Activated T-cell treated with anti-CD3 and anti-CD28 coated beads for 4 hours (primary cell): ENCODE data around the gene LLGL2.

ENCODE experiments used
- DNase-seq: peaks from one replicate; pipeline ENCODE4 v3.0.0-alpha.2; 2020

Gene LLGL2

GRCh38 chr17:75525806-75526554 is 483 bp downstream of the LLGL2 start:
- DNase-seq = no peak

- DNase-seq = no peak
These were observed 1.2 kb downstream of the LLGL2 start for GRCh38 chr17:75526555-75527270.

DNA sequence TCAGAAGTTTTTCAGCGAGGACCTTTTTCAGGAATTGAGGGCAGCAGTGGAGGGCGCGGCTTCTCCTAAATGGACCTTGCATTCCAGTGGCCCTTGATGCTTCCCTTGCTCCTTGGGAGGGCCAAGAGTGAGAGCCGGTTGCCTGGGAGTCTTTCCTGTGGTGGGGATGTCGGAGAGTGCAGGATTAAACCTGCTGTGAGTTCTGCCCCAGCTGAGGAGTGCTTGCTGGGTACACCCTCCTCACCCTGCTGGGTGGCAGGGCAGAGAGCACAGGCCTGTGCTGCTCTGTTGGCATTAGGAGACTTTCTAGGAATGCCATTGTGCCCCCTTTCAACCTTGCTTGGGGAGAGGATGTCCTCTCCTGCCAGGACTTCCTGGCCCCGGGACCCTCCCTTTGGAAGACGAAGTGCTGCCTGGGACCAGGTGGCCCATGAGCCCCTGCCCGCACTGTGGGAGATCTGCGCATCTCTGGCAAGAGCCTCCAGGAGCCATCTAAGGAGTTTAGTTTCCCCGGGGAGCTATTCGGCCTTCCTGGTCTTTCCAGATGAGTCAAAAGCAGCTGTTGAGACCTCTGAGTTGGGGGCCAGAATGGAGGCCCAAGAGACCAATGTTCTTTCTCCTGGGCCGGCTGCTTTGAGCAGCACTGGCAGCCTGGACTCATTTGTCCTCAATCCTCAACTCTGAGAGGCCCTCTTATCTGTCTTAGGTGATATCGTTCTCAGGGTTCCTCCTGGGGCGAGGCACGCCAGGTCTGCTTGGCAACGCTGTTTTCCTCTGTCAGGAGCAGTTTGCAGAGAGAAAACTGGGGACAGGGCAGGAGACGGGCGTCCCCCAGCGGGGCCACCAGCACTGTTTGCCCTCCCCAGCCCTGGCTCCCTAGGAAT is 5.6 kb downstream of the LLGL2 start:
- no peak for DNase-seq

- no peak for DNase-seq
These were observed 6.2 kb downstream of the LLGL2 start for GRCh38 chr17:75531721-75532072.

GRCh38 chr17:75535119-75535537 is 9.6 kb downstream of the LLGL2 start:
- no peak for DNase-seq

DNA sequence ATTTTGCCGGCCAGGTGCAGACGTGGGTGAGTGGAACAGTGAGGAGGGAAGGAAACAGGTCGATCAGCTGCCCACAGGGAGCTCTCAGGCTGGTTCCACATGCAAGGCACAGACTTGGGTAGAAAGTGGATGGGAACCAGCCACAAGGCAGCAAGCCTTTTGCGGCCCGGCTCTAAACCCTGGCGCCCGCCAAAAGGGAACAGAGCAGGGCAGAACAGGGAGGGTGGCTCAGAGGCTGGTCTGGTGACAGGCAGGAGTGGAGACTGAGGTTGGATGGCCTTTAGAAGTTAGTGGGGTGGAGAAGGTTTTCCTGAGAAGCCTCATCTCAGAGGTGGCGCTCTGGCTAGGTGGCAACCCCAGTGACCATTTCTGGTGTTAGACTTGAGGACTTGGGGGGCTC is 10.4 kb downstream of the LLGL2 start:
- DNase-seq = no peak

DNA sequence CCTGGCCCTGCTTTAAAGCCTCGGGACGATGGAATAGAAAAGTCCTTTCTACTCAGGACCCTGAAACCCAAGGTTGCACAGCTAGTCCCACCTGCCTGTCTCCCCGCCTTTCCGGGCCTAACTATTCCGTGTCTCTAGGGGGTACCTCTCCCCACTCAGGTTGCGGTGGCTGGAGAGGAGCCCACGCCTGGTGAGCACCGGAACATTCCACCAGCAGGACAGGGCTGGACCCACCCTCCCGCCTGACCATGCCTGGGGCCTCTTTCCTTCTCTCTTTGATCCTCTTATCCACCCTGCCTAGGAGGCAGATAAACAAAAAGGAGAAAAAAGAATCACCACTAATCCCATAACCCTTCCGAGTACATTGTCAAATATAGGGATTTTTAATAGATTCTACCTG is 10.9 kb downstream of the LLGL2 start:
- DNase-seq = no peak

- no peak for DNase-seq
These were observed 14.7 kb downstream of the LLGL2 start for GRCh38 chr17:75539967-75540729.

GRCh38 chr17:75540923-75541503 is 15.5 kb downstream of the LLGL2 start:
- no peak for DNase-seq

DNA sequence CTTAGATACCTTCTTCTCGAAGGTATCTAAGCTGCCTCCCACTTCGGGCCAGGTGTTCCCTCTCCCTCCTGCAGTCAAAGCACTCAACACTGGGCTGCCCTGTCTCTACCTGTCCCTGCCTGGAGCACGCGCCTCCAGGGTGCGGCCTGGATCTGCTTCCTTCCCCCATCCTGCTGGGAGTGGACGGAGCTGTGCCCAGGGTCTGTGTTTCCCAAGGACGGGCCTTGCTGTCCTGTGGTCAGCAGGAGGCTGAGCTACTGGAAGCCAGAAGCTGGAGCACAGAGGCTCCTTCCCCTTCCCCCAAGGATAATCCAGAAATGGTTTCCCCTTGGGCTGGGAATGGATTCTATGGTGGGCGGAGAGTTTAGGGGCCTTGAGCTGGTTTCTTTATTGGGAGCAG is 16.7 kb downstream of the LLGL2 start:
- no peak for DNase-seq

GRCh38 chr17:75542728-75543336 is 17.3 kb downstream of the LLGL2 start:
- no peak for DNase-seq

DNA sequence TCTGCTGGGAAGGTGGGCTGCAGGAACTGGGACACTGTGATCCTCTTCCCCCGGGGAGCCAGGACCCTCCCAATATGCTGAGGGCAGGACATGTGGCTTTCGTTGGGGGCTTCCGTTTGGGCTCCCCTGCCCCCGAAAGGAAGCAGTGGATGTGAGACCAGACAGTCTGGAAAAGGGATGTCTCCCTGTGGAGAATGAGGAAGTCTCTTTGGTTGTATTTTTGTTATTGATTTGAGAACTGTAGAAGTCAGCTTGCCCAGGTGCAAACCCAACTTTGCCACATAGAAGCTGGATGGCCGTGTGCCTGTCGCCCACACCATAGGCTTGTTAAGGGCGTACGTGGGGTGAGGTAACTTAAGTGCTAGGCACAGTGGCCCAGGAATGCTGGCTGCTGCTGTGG is 18.8 kb downstream of the LLGL2 start:
- no peak for DNase-seq

- DNase-seq = no peak
These were observed 20.7 kb downstream of the LLGL2 start for GRCh38 chr17:75546181-75546580.

- no peak for DNase-seq
These were observed 21.6 kb downstream of the LLGL2 start for GRCh38 chr17:75547091-75547490.

DNA sequence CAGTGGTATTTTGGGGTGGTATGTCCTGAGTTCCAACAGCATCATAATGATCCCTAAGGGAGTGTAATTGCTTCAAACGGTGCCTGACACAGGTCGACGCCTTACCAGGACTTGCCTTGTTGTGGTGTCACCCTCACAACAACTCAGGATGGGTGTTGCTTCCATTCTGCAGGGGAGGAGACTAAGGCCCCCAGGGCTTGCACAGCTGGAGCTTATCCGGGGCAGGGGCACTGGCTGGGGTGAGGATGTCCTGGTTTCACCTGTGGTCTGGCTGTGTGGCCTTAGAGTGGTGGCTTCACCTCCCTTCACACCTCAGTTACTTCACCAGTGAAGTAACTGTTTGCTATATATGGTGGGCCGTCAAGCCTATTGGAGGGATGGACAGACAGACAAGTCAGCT is 23.3 kb downstream of the LLGL2 start:
- no peak for DNase-seq

DNA sequence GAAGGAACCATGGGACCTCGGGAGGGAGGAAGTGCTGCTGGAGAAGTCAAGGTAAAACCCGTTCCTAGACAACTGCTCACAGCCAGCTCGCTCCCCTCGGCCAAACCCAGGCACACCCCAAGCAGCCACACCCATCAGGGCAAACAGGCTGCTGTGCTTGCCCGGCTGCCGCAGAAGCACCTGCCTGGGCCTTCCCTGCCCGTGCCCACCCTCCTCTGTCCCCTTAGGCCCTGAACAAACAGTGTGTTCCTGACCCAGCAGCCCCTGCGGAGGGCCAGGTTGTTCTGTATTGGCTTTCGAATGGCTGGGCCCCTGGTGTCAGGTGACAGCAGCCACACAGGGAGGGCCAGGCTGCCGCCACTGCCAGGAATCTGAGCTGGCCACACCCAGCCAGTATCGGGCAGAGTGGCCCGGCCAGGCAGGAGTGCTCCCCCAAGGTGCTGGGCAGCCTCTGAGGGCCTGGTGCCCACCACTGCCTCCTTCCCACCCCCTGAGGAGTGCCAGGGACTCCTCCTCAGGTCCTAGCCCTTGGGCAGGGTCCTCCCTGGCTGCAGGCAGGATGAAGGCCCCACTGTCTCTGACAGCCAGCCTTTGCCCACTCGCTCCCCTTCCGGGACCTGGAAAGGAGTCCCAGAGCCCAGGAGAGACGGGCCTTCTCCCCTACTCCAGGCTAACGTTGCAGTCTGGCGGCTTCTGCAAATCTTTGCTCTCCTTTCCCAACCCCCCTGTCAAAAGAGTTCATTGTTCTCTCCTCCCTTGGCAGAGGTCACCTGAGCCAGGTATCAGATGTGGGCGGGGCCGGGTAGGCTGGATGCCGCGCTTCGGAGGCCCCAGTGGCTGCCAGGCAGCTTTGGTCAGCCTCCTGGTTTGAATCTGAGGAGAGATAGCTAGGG is 24.0 kb downstream of the LLGL2 start:
- no peak for DNase-seq

- no peak for DNase-seq
These were observed 24.6 kb downstream of the LLGL2 start for GRCh38 chr17:75550139-75550465.

DNA sequence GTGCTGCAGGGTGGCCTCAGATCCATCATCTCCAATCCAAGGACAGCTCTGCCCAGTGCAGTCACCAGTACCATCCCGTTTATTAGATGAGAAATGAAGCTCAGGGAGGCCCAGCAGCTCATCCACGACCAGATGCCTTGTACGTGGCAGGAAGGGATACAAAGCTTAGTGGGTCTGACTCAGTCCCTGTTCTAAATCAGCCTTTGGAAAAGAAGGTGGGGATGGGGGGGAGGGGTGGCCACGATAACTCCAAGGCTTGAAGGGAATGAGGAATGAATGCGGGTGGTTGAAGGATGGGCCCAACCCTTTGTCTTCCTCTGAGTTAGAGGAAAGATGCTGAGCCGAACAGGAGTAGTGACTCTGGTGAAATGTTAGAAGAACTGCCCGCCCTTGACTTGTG is 25.8 kb downstream of the LLGL2 start:
- DNase-seq = no peak

DNA sequence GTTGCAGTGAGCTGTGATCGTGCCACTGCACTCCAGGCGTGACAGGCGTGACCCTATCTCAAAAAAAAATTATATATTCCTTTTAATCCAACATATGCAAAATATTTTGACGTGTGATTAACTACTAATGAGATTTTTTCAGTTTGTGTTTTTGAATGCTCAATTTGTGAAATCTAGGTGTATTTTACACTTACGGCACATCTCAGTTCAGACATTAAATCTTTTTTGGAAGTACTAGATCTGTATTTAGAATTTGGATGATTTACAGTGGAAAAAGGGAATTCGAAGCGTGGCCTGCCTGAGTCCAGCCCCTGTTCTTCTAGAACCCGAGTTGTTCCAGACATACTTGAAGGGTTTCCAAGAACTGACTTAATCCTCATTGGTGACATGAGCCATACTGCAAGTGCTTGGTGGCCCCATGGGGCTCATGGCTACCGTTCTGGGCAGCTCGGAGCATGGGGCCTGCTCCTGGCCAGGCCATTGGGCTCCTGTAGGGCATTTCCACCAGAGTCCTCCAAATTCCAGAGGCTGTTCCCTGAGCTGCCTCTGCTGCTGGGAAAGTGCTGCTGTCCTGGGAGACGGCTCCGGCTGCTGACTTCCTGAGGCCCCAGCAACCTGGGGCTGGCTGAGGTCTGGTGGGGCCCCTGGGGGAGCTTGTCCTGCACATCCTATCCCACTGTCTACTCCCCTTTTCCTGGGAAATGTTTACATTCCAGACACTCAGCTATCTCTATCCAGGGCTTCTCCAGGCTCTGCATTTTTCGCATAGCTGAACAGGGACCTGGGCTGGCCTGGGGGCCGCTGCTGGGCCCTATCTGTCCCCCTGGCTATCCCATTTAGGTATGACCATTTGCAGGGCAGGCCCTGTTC is 27.2 kb downstream of the LLGL2 start:
- no peak for DNase-seq
